Fibroblast of skin of left biceps (primary cell): ENCODE results near the gene NTSR2.
"Not testable (repeated sequence)": the region's sequence is repeated elsewhere in the genome, so short reads cannot be mapped to it uniquely, and the experiment has no call there.

Experiments
- DNase-seq, 2 experiments: peaks; one replicate each; pipeline ENCODE4 v3.0.0-alpha.2; 2013; ENCODE audit warnings: low read depth in 2 of 2

The NTSR2 gene

DNA sequence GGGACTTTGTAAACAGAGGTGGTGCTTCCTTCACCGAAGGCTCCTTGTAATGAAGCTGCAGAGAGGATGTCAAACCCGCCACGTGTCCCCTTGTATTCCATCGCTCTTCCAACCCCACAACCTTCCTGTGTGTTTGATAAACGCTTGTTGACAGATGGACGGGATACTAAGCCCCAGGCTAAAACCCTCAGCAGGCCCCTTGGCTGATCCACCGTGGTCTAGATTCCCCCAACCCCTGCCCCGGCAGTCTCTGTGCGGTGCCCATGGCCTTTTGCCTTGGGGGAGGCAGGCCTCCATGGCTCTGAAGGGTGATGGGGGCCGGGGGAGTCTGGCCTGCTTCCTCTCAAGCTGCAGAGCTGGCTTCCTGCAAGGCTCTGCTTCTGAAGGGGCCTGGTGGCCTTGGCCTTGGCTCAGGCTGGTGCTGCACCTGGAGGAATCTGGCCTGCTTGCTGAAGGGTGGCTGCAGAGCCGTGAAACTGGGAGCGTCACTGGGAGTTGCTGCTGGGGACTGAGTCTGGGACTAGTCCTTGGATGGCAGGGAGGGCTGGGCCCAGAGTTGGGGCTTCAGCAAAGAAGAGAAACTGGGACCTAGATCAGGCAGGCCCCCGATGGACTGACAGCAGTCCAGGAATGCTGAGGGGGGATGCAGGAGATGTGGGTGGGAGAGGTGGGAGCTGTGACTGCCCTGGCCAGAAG is 9.6 kb upstream of the NTSR2 start:
- no peak for DNase-seq

- no peak for DNase-seq
Observed at GRCh38 chr2:11679016-11679415, 9.0 kb upstream of the NTSR2 start.

- DNase-seq: no peak
Observed at GRCh38 chr2:11678306-11678960, 8.4 kb upstream of the NTSR2 start.

DNA sequence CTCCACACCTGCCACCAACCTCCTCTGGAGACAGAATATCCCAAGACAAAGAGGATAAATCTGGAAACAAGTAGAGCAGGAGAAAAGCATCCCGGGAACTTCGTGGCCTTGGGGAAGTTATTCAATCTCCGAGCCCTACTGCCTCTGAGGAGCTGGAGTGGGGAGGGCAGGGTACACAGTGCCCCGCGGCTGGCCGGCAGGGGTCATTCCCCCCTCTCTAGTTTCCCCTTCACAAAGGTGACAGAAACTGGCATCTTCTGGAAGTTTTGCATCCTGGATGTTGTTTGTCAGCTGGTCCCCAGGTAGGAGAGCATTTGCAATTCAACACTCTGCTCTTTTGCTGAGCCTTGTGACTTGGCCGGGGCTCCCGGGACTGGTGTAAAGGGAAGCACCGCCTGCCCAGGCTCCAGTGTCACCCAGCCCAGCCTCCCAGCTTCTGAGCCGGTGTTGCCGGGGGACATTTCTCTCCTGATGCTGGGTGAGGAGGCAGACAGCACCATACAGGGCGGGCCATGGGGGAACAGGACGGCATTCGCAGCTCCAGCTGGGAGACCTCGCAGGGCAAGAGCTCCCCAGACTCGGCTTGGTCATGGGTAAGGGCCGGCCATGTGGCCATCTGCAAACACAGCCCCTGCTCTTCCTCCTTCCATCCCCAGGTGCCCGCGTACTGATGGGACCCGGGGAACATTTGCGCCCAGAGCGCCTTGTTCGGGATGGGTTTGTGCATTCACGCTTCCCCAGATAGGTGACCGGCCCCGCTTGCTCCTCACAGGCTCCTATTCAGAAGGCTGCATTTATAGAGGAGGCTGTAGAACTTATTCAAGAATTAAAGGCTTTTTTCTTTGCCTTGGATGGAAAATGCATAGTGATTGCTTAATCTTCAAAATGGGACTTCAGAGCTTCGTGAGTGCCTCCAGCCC is 7.4 kb upstream of the NTSR2 start:
- no peak for DNase-seq

- DNase-seq: no peak
Observed at GRCh38 chr2:11676640-11677039, 6.6 kb upstream of the NTSR2 start.

DNA sequence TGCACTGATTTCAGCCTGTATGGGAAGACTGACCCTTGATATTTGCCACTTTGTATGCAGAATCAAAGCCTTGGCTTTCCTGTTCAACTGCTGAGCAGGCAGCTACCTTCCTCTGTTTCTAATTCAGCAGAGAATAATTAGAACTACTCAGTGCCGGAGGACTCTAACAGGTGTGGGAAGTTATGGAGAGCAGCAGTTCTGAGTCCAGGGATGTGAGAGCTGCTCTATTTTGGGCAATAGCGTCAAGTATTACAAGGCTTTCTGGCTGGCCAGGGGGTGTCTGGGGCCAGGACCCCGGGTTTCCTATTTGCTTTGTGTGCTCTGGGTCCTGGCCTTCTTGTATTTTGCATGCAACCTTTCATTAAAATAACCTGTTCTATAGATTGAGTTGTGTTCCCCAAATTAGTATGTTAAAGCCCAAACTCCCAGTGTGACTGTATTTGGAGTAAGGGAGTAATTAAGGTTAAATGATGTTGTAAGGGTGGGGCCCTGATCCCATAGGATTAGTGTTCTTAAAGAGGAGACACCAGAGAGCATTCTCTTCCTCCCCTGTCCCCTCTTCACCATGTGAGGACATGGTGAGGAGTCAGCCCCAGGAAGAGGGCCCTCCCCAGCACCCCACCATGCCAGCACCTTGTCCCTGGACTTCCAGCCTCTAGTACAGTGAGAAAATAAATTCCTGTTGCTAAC is 5.6 kb upstream of the NTSR2 start:
- no peak for DNase-seq

DNA sequence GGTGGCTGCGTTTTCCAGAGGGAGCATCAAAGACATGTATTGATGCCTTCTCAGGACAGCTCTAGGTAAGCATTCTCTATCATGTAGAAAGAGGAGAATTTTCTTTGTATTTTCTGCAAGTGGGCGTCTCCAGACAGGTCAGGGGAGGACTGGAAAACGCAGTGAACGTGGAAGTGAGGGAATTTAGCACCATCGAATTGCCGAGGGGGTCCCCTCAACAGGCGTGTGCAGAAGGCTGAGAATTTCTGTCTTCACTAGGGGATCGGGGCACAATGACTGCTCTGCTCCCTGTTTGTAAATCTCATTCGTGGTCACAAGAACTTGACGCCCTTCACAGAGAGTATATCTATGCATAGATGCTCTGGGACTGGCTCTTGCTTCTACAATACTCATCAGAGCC is 5.0 kb upstream of the NTSR2 start:
- no peak for DNase-seq

DNA sequence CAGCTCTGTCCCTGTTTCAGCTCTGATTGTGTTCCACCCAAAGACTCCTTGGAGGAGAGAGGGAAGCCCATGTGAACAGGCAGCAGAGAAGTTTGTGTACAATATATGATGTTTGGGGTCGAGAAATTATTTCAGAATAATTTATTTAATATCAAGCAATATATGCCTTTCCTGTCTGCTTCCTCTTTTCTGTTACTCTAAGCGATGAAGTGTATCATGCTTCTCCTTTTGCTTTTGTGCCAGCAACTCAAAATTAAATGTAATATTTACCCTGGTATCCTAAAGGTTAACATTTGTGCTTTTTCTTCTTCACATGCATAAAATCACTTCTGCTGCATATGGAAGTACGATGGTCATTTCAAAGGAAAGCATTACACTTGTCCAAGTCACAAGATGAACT is 2.4 kb upstream of the NTSR2 start:
- no peak for DNase-seq

DNA sequence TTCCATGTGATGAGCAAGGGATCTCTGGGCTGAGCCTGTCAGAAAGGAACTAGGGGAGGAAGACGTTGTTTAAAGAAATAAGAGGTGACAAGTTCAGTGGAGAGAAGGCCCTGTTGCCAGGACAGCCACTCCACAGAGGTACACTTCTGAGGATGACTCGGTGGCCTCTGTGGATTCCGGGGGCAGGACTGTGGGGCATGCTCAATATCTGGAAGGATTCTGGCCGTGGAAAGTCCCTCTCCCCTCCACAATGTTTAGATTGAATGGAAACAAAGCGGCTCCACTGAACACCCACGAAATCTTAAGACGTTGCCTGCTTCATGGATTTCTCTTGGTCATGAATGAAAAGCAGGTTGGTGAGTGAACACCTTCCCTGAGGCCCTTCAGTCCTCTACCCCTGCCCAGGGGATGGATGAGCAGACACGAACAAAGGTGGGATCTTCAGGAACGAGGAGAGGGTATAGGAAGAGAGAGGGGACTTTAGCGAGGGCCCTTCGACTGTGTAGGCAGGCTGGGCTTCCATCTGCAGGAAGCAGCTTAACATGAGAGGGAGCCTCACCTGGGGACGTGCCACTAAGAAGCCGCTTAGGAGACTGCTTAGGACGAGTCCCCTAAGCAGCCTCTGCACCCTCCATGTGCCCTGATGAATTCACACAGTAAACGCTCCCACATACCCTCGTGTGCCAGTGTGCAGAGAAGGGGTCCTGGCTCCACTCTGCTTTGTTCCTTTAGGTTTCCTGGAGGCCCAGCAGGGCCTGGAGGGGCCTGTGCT is 1.9 kb downstream of the NTSR2 start:
- no peak for DNase-seq

- DNase-seq: no peak
Observed at GRCh38 chr2:11667194-11667593, 2.8 kb downstream of the NTSR2 start.

GRCh38 chr2:11665510-11666362 is 4.3 kb downstream of the NTSR2 start:
- no peak for DNase-seq

DNA sequence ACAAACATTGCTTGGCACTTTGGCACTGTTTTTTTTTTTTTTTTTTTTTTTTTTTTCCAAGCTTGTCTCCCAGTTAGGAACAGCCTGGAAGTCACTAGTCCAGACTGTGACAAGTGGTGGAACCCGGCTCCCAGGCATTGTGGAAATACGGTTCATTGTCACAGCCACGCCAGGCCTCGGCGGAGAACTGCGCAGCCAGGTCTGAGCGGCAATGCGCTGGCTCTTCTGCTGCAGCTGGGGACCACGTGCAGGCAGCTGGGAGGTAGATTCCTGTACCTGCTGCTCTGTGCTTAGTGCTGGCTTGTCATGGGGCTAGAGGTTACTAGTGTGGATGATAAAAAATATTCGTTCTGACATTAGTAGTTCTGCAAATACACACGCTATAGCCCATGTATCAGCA is 5.0 kb downstream of the NTSR2 start:
- no peak for DNase-seq

- DNase-seq: no peak
Observed at GRCh38 chr2:11663427-11663826, 6.6 kb downstream of the NTSR2 start.

GRCh38 chr2:11662882-11663281 is 7.1 kb downstream of the NTSR2 start:
- no peak for DNase-seq

DNA sequence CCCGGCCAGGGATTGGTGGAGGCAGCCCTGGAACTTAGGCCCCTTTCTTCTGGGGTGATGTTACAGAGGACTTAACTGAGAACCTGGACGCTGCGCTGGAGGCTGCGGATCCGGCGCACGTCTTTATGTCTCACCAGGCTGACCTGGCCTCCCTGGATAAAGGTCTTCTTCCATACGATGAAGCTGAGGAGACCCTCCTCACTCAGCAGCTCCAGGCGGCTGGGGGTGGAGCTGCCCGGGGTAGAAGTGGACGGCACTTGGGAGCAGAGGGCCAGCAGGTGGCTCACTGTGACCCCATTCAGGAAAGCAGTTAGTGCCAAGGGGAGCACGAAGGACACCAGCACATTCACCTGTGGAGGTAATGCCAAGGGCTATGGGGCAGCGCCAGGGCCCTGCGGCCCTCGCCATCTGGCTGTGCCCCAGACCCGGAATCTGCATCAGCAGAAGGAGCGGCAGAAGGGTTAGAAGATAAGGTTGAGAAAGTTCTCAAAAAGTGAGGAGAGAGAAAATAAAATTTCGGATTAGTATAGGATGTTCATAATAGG is 8.0 kb downstream of the NTSR2 start:
- no peak for DNase-seq

GRCh38 chr2:11660396-11660795 is 9.6 kb downstream of the NTSR2 start:
- DNase-seq: not testable (repeated sequence)

GRCh38 chr2:11659851-11660250 is 10.1 kb downstream of the NTSR2 start:
- DNase-seq: no peak

GRCh38 chr2:11659115-11659475 is 10.9 kb downstream of the NTSR2 start:
- DNase-seq: no peak

DNA sequence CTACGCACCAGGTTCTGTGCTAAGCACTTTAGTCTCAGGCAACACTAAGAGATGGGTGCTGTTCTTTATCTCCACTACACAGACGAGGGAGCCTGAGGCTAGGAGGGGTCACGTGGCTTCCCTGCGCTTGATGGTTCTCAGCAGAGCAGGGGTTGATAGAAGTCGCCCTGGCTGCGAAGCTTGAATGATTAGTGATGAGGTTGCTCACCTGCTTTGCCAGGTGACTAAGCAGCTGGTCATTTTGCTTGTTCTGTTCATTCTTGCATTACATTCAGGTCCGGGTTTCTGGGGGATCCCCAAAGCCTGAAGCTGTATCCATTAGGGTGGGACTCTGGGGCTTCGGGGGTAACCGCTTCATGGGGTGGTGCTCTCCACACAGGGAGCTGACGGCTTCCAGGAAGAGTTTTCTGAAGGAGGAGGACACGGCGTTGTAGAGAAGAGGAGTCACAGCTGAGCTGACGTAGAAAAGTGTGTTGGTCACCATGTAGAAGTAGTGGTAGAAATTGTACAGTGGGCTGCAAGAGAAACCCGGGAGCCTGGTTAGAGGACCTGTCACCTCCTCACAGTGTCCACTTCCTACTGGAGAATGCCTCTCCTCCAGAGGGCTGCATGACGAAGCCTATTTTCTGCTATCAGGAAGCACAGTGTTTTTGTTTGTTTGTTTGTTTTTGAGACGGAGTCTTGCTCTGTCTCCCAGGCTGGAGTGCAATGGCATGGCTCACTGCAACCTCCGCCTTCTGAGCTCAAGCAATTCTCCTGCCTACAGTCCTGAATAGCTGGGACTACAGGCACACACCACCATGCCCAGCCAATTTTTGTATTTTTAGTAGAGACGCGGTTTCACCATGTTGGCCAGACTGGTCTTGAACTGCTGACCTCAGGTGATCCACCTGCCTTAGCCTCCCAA is 11.5 kb downstream of the NTSR2 start:
- DNase-seq: no peak
